SK-N-SH (cell line): ENCODE data around the gene ADCY9.
"Not testable (repeated sequence)": the region's sequence is repeated elsewhere in the genome, so short reads cannot be mapped to it uniquely, and the experiment has no call there.

Experiments
- EP300 ChIP-seq, 2 experiments: IDR thresholded peaks; 2 replicates each; pipeline versions ENCODE4 v1.4.0 to v1.6.1; 2012; ENCODE audit warnings: borderline replicate concordance in 1 of 2, low read depth in 1 of 2, low read length in 1 of 2
- EZH2phosphoT487 ChIP-seq: fragments of 200-600 bp; sonication (generic); IDR thresholded peaks from 2 replicates; pipeline ENCODE4 v1.6.1; 2017; ENCODE audit warnings: low read depth, mixed run types, mild to moderate bottlenecking, antibody characterized with exemption, moderate library complexity, borderline replicate concordance
- MEF2A ChIP-seq: IDR thresholded peaks from 2 replicates; pipeline ENCODE4 v1.4.0; 2012; ENCODE audit warnings: low read depth, borderline replicate concordance
- MXI1 ChIP-seq: IDR thresholded peaks from 2 replicates; pipeline ENCODE4 v1.6.1; 2012; ENCODE audit warnings: mild to moderate bottlenecking, low read depth, low read length, improper control_type of control experiment
- NFIC ChIP-seq: IDR thresholded peaks from 2 replicates; pipeline ENCODE4 v1.4.0; 2012; ENCODE audit warnings: borderline replicate concordance
- RAD21 ChIP-seq: IDR thresholded peaks from 2 replicates; pipeline ENCODE4 v1.6.1; 2012; ENCODE audit warnings: mild to moderate bottlenecking, low read length
- REST ChIP-seq: IDR thresholded peaks from 2 replicates; pipeline ENCODE4 v1.6.1; 2012; ENCODE audit warnings: mild to moderate bottlenecking, low read depth, low read length, moderate library complexity
- TAF1 ChIP-seq: IDR thresholded peaks from 2 replicates; pipeline ENCODE4 v1.6.1; 2012; ENCODE audit warnings: low read depth, mild to moderate bottlenecking, low read length, moderate library complexity, borderline replicate concordance
- USF1 ChIP-seq: IDR thresholded peaks from 2 replicates; pipeline ENCODE4 v1.4.0; 2012; ENCODE audit warnings: low read depth, borderline replicate concordance
- TF ChIP-seq, protein P1 (sequence below): fragments of 200-600 bp; sonication (generic); IDR thresholded peaks from 2 replicates; pipeline ENCODE4 v1.6.1; 2017; ENCODE audit warnings: antibody characterized with exemption, mild to moderate bottlenecking, moderate library complexity
- TF ChIP-seq, protein P2 (sequence below): IDR thresholded peaks from 2 replicates; pipeline ENCODE4 v1.4.0; 2012; ENCODE audit warnings: low read depth

DNA sequence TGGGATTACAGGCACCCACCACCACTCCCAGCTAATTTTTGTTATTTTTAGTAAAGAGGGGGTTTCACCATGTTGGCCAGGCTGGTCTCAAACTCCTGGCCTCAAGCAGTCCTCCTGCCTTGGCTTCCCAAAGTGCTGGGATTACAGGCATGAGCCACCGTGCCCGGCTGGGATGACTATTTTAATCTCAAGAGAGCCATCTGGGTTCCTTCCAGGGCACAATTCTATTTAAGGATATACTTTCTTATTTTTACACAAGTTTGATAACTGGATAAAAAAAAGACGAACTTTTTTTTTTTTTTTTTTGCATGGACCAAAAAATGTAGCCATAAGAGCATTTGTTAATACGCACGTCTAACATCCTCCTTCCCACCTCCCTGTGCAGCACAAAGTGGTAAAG lies 164.9 kb downstream of the ADCY9 start:
- TF ChIP-seq REST; NFIC; MXI1; EP300 (IDR thresholded peaks at IDR 0.05; ENCODE audit: borderline replicate concordance in 1 of 2, low read depth in 1 of 2, low read length in 1 of 2); USF1; MEF2A; TAF1; RAD21; EZH2phosphoT487: not testable (repeated sequence)
- TF ChIP-seq, protein P1, sequence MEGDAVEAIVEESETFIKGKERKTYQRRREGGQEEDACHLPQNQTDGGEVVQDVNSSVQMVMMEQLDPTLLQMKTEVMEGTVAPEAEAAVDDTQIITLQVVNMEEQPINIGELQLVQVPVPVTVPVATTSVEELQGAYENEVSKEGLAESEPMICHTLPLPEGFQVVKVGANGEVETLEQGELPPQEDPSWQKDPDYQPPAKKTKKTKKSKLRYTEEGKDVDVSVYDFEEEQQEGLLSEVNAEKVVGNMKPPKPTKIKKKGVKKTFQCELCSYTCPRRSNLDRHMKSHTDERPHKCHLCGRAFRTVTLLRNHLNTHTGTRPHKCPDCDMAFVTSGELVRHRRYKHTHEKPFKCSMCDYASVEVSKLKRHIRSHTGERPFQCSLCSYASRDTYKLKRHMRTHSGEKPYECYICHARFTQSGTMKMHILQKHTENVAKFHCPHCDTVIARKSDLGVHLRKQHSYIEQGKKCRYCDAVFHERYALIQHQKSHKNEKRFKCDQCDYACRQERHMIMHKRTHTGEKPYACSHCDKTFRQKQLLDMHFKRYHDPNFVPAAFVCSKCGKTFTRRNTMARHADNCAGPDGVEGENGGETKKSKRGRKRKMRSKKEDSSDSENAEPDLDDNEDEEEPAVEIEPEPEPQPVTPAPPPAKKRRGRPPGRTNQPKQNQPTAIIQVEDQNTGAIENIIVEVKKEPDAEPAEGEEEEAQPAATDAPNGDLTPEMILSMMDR = not testable (repeated sequence)
- TF ChIP-seq, protein P2, sequence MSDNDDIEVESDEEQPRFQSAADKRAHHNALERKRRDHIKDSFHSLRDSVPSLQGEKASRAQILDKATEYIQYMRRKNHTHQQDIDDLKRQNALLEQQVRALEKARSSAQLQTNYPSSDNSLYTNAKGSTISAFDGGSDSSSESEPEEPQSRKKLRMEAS = not testable (repeated sequence)
